Muscle of back (tissue), 13 donors: ENCODE results near the gene NPY4R2. TPM values are rescaled to one million over a fixed set of nuclear protein-coding genes. Genes with fewer than 3 reads are reported as not detected.
A peak's percentile ranks its signal among the peaks of the same experiment; 100 is the strongest.
"Not testable (repeated sequence)": the region's sequence is repeated elsewhere in the genome, so short reads cannot be mapped to it uniquely, and the experiment has no call there.

Experiments
- DNase-seq, 3 donors: peaks; one replicate each; pipeline versions ENCODE4 v3.0.0 to v3.0.0-alpha.2; 2013
- long read RNA-seq, 9 donors: transcript quantifications; one replicate each; lab custom pipeline, GENCODE V29; 2026
- polyA plus RNA-seq, 10 donors: library from polyadenylated mRNA; unstranded; fragments of 120-200 nt; gene quantifications; one replicate each; pipeline ENCODE4 v1.2.1, GENCODE V29; 2013; ENCODE audit not compliant: insufficient read length in 10 of 10

NPY4R2 gene, protein sequence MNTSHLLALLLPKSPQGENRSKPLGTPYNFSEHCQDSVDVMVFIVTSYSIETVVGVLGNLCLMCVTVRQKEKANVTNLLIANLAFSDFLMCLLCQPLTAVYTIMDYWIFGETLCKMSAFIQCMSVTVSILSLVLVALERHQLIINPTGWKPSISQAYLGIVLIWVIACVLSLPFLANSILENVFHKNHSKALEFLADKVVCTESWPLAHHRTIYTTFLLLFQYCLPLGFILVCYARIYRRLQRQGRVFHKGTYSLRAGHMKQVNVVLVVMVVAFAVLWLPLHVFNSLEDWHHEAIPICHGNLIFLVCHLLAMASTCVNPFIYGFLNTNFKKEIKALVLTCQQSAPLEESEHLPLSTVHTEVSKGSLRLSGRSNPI
- under 1 TPM in 4 of 10 donors, not detected in 6; 0.07 to 0.43 (median 0.12) TPM for polyA plus RNA-seq
- long read RNA-seq, donor 1: 0 reads
- long read RNA-seq, donor 2: 0 reads
- long read RNA-seq, donor 3: 0 reads
- long read RNA-seq, donor 4: 0 reads
- long read RNA-seq, donor 5: 0 reads
- long read RNA-seq, donor 6: 0 reads
- long read RNA-seq, donor 7: 0 reads
- long read RNA-seq, donor 8: 0 reads
- long read RNA-seq, donor 9: 0 reads

DNA sequence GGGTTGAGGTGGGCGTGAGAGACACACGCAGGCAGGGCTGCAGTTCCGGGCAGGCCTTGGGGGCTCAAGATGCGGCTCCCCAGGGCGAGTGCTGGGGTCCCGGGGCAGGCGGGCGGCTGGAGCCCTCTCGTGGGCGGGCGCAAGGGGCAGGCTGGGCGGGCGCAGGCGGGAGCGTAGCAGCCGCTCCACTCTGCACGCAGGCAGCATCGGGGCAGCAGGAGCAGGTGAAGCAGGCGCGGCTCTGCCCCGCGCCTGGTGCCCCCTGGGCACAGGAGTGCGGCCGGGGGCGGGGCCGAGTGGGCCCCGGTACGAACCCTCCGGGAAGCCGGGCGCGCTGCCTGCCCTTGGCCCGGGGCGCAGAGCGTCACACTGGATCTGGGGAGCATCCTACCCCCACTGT, at the start of gene NPY4R2:
NPY4R2 (plus strand) TSS at position 188 of the 400 bp plus-strand sequence. CDS start 3,326 bp downstream, outside the sequence.
- not testable (repeated sequence) for DNase-seq

GRCh38 chr10:47870887-47871286, 47.6 kb upstream of the NPY4R2 start:
- DNase-seq: not testable (repeated sequence)

DNA sequence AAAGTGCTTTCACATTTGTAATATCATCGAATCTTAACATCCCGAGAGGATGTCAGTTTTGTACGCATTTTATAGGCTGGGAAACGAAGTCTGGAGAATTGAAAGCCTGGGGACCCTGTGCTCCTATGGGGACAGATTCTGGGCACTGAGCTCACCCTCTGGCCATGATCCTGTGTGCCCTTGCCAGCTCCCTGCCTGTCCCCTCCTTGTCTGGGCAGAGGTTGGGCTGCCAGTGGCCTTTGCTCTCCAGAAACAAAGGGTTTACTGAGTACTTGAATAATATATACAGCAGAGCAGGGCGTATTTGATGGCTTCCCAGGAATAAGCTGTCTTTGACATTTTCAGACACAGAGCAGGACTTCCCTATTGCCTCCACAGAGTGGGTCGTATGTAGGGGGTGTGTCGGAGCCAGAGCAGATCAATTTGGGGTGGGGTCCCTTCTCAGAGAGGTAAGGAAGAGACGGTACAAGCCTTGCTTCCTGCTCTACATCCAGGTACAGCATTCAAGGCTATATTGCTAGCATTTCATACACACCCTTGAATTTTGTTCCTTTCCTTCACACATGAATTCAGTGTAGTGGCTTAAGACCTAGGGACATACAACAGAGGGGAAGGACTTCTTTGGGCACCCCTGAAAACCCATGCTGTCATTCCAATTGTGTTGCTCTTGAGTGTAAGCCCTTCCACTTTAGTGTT, 46.8 kb upstream of the NPY4R2 start:
- not testable (repeated sequence) for DNase-seq

DNA sequence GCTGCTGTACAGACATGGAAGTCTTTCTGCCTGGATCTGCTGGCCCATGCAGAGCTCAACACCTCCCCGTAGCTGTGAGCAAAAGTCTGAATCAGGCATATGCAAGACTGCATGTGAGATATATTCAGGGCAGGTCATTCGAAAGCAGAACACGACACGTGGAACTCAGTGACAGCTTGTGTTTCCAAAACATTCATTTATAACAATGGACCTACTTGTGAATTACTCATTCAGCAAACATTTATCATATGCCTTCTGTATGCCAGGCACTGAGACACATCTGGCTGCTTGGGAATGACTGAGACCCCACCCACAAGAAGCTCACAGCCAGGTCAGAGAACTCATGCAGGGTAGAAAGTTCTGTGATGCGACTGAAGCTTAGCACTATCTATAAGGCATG, 46.2 kb upstream of the NPY4R2 start:
- DNase-seq: not testable (repeated sequence)

GRCh38 chr10:47884239-47884638, 34.2 kb upstream of the NPY4R2 start:
- DNase-seq: not testable (repeated sequence)

- DNase-seq: not testable (repeated sequence)
Observed at GRCh38 chr10:47884934-47885333, 33.5 kb upstream of the NPY4R2 start.

DNA sequence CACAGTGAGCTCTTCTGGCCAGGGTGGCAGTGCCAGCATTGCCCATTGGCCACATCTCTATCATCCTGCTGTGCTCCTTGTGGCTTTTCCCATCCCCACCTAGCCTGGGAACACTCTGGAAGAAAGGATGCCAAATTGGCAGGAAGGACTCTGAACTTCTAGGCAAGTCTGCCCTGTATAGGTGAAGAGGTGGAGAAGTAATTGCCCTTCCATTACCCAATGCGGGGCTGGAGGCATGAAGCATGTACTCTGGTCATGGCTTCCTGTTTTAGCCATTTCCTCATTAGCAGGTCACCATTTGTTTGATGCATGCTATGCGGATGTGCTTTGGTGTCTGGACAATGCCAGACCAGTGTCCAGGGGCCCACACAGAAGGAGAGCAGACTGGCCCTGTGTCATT, 32.1 kb upstream of the NPY4R2 start:
- not testable (repeated sequence) for DNase-seq

DNA sequence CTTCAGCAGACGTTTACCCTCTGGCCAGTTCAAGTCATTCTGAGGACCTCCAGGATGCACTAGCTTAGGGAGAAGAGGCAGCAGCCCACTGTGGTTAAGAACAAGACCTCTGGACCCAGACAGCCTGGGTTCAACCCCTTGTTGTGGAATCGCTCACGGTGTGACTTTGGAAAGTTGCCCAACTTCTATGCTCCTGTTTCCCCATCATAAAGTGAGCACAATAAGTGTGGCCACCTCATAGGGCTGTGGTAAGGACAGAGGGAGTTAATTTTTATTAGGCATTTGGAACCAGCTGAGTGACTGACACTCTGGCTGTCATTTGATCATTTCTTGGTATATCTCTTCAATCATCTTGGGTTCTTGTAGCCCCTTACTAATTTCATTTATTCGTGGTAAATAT, 31.6 kb upstream of the NPY4R2 start:
- DNase-seq: not testable (repeated sequence)

DNA sequence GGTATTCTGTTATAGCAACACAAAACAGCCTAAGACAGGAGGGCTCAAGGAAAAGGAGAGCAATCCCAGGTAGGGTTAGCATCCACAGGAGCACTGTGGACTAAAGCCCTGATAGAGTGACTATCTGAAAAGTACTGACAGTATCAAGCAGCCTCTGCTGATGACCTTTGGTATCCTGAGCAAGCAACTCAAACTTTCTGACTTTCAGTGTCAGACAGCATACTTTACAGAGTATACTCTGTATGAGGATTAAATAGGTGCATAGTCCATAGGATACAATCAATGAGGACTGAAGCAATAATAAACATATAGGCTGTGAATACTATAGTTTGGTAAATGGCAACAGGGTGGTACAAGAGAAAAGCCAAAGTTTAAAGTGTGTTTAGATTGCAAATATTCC, 27.7 kb upstream of the NPY4R2 start:
- DNase-seq: not testable (repeated sequence)

DNA sequence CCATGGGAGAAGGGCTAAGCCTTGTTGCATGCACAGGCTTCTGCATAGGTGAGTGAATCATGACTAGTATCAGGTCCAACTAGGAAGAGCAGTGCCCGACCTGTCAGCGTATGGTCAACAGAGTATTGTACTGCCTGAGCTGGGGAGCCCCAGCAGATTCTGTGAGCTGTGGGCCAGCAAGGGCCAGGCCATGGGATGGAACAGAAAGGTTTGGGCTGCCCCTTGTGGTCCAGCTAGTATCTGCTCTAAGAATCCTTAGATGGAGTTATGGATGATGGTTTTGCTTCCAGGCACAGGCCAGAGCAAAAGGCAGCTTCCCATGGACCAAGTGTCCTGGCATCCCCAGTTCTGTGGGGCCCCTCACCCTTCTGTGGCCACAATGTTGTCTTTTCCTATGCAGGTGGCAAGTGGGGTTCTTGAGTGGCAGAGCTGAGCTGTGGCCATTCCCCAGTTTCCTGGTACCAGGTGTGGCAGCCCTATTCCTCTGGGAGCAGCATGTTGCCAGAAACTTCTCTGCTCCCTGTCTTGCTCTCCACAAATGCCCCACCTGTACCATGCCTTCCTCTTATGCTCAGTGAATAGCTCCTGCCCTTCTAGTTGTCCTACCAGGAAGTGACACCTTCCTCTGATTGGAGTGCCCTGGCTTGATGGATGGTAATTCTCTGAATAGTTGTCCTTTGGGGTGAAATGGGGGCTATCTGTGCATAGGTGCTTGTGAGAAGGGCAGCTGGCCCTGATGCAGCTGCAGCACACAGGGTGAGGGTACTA, 25.8 kb upstream of the NPY4R2 start:
- DNase-seq: not testable (repeated sequence)

DNA sequence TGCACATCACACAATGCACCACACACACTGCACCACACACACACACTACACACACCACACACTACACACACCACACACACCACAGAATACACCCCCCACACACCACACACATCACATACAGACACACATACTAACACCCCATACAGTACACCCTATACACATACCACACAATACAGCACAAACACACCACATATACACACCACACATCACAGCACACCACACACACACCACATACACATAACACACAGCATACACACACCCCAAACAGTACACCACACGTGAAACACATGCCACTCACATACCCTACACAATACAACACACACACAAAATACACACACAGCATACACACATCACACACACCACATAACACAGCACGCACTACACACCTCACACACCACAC, 23.9 kb upstream of the NPY4R2 start:
- DNase-seq: not testable (repeated sequence)

GRCh38 chr10:47897813-47898212, 20.6 kb upstream of the NPY4R2 start:
- DNase-seq: not testable (repeated sequence)

DNA sequence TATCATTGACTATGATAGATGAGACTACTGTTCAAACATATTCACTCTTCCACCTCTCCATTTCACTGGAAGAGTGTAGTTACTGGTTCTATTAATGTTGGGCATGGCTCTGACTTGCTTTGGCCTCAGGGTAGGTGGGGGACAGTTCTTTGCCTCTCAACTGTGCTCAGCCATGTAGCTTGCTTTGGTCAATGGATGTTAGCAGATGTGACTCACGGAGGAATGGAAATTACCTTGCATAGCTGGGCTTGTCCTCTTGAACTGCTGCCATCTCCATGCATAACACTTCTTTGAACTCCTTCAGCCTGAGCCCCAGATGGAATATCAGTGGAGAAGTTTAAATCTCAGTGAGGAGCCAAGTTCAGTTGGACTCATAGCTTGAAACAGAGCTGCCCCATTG, 9.1 kb upstream of the NPY4R2 start:
- not testable (repeated sequence) for DNase-seq

DNA sequence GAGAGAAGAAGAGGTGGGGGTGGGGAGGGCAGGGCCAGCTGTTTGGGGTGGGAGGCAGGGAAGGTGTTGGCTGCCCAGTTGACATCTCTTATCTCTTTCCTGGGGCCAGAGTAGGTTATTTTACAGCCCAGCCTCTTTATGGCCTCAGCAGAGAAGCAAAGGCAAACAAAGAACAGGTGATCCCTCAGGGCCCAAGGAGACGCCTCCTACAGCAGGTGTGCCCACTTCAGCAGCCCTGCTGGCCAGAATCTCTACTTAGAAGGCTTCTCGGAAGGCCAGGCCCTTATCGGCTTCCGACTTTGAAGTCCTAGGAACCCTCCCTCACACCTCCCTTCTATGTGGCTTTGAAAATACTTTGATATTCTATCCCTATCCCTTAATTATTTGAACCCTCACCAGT, 8.0 kb upstream of the NPY4R2 start:
- not testable (repeated sequence) for DNase-seq

DNA sequence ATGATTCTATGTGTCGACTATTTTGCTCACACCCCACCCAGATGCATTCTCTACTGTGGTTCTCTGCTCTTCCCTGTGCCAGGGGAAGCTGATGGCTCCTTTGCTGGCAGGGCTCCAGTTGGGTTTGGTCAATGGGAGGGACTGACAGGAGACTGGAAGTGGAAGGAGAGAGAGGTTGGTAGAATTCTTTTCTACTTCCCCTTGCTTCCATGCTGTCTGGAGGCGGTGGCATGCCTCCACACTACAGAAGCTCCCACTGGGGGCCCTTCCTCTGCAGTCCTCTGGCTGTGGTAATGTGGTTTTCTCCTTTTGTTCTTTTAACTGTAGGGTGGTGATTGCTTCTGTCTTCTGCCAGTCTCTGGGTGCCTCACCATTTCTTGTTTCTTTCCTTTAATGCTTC, 4.4 kb upstream of the NPY4R2 start:
- not testable (repeated sequence) for DNase-seq

DNA sequence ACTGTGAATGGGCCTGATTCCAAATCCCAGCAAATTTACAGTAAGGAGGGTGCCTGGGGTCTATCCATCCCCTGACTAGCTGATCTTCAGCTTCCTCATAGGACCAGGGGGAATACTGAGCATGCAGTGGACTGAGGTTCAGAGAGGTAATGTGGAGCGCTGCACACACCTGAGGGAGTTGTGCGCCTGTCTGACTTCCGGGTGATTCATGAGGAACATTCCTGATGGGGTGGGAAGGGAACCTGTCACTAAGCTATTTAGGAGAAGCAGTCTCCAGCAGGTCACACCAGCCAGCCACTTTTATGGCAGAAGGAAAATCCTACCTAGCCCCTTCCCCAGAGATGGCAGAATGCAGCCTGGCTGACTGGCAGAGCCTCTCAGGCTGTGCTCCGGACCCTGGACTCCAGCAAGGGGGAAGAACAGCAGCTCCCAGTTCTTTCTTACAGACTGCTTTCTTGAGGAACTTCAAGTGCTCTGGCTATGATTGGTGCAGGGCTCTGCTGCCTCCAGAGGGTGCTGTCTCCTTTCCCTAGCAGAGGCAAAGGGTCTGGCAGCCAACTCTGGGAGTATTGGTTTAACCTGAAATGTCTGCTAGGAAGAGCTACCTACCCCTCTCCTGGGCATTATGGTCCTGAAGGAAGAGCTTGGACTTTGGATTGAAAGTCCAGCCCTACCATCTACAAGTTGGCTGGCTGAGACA, 2.5 kb upstream of the NPY4R2 start:
- not testable (repeated sequence) for DNase-seq

DNA sequence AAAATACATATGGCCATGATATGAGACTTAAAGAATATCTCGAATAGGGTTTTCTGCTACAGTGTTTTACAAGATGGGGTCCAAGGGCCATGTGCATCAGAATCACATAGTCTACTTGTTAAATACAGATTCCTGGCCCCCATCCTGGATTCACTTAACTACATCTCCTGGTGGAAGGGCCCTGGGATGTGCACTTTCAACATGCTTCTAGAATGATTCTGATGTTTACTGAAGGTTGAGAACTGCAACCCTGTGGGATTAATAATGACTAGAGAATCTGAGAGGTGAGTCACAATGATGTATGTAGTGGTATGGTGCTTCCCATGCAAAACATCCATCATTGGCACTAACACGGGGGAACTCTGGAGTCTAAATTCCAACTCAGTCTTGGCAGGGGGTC, 2.1 kb downstream of the NPY4R2 start:
- DNase-seq: peak in 1 of 3 donors; percentile 9

DNA sequence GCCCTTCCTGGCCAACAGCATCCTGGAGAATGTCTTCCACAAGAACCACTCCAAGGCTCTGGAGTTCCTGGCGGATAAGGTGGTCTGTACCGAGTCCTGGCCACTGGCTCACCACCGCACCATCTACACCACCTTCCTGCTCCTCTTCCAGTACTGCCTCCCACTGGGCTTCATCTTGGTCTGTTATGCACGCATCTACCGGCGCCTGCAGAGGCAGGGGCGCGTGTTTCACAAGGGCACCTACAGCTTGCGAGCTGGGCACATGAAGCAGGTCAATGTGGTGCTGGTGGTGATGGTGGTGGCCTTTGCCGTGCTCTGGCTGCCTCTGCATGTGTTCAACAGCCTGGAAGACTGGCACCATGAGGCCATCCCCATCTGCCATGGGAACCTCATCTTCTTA, 4.0 kb downstream of the NPY4R2 start:
- not testable (repeated sequence) for DNase-seq

DNA sequence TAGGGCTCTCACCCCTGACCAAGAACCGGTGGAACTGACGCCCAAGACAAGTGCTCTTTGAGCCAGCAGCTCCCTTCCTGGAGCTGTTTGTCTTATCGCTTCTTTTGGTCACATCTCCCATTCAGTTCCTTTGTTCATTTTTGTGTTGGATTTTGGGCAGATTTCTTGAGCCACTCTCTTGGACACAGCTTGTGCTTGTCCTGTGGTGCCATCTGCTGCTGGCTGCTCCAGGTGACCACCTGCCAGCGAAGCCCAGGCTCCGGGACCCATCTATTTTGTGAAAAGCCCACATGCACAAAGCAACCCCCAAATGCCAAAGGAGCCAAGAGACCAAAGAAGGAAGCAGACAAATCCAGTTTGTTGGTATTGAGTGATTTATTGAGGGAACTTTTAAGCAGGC, 6.2 kb downstream of the NPY4R2 start:
- not testable (repeated sequence) for DNase-seq

GRCh38 chr10:47927147-47927916, 8.9 kb downstream of the NPY4R2 start:
- DNase-seq: not testable (repeated sequence)
